Frontal cortex (tissue), 4 donors: Measurements from ENCODE around the gene WWC1. TPM values are rescaled to one million over a fixed set of nuclear protein-coding genes. Genes with fewer than 3 reads are reported as not detected.

Experiments
- DNase-seq, 2 donors: peaks; one replicate each; pipeline ENCODE4 v3.0.0; 2012; ENCODE audit warnings: low spot score in 2 of 2
- FAIRE-seq: peaks from 2 replicates; lab custom pipeline; 2012; peaks lifted over from hg19 to GRCh38; lab: Jason Lieb, UNC
- total RNA-seq: library from RNA; depleted of rRNA; stranded (reverse); fragments of >200 nt; gene quantifications from one replicate; pipeline ENCODE4 v1.2.3, GENCODE V29; 2014
- donor health status: control.
- donor health status: control.
- donor health status: control.

The WWC1 gene
- total RNA-seq, 1 donor from 2014 or later, result 78.3 TPM

DNA sequence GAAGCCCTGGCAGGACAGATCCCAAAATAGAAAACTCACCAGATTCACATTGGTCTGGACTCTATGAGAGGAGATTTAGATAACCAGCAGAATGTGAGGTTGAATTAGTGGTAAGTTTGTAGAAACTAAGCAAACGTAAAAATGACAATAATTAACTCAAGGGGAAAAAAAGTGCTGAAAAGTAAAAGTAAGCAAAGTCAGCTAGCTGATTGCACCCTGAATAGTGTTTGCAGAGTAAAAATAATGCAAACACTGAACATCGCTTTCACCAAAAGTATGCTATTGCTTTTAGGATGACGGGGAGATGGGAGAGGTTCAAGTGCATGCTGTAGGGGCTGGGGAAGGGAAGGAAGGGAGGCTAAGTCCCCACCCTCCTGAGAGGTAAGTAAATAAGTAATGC, 102.3 kb downstream of the WWC1 start:
- DNase-seq (no peak), FAIRE-seq (no peak)

GRCh38 chr5:168400429-168401220, 109.2 kb downstream of the WWC1 start:
- no peak for DNase-seq
- no peak for FAIRE-seq

DNA sequence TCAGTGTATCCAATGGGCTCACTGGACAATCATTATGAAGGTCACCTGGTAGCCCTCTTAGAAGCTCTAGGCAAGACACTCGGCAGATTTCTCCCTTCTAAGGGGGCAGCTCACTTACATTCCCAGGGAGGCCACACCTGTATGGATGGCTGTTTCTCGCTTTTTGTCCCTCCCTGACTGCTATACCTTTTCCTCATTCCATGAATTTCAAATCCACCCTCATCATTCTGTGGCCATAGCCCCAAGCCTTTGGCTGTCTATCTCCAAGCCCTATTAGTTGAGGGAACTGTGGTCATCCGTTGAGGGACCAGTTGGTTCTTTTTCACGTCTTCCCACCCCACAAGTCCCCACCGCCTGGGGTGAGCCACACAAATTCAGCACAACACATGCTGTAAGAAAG, 109.8 kb downstream of the WWC1 start:
- no peak for DNase-seq
- FAIRE-seq, result no peak

- DNase-seq (no peak), FAIRE-seq (no peak)
Measured at GRCh38 chr5:168401880-168402279, 110.4 kb downstream of the WWC1 start.

GRCh38 chr5:168404365-168404764, 112.9 kb downstream of the WWC1 start:
- DNase-seq (peak in 1 of 2 donors; percentile 29), FAIRE-seq (no peak)

- FAIRE-seq (no peak), DNase-seq (no peak)
Measured at GRCh38 chr5:168407211-168407610, 115.8 kb downstream of the WWC1 start.

GRCh38 chr5:168408561-168409305, 117.3 kb downstream of the WWC1 start:
- no peak for DNase-seq
- FAIRE-seq, result no peak

- DNase-seq, result peak in 1 of 2 donors; percentile 29
- FAIRE-seq, result no peak
Measured at GRCh38 chr5:168409591-168410458, 118.4 kb downstream of the WWC1 start.

GRCh38 chr5:168411871-168412270, 120.4 kb downstream of the WWC1 start:
- no peak for DNase-seq
- no peak for FAIRE-seq

DNA sequence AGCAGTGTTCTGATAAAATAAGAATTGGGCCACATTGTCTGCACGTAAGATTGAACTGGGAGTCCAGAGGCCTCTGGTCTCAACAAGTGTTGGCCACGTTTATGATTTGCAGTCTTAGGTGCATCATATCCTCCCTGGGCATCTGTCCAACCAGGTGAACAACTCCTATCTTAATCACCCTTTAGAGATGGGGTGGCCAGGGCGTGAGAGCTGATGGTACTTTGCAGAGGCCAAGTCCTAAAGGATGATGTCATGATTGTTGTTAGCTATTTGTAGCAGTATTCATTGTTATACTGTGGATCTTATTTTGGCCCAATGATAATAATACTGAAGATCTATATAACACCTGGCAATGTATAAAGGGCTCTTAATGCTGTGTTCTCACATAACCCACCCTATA, 121.6 kb downstream of the WWC1 start:
- no peak for DNase-seq
- no peak for FAIRE-seq

DNA sequence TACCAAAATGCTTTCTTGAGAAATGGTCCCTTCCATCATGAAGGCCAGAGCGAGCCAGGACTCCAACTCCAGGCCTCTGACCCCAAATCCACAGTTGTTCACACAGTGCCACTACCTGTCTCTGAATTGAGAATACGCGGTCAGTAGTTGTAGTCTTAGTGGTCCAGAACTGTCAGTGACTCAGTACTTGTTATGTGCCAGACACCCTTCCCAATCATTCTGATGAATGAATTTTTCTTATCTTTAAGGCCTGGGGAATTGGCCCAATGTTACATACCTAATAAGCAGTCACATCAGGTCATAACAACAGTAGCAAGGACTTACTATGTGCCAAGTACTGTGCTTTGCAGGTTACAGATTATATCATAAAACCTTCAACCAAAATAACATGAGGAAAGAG, 122.2 kb downstream of the WWC1 start:
- DNase-seq (no peak), FAIRE-seq (no peak)

- FAIRE-seq (no peak), DNase-seq (no peak)
Measured at GRCh38 chr5:168415401-168415800, 124.0 kb downstream of the WWC1 start.

DNA sequence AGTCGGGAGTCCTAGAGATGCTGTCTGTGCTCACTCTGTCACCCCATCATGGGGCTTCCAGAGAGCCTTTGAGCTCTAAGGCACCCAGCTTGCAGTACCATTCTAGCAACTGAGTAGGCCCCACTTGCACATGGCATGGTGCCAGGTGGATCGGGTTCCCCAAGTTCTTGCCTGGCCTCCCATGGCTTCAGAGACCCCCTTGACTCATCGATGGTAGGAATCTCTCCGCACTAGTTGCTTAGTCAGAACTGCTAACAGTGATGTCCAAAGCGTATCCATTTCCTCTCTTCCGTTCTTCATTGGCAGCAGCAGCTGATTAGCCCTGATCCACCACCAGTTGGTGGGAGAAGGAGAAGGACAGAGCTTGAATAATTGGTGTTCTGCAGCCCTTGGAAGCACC, 124.5 kb downstream of the WWC1 start:
- DNase-seq (no peak), FAIRE-seq (no peak)

DNA sequence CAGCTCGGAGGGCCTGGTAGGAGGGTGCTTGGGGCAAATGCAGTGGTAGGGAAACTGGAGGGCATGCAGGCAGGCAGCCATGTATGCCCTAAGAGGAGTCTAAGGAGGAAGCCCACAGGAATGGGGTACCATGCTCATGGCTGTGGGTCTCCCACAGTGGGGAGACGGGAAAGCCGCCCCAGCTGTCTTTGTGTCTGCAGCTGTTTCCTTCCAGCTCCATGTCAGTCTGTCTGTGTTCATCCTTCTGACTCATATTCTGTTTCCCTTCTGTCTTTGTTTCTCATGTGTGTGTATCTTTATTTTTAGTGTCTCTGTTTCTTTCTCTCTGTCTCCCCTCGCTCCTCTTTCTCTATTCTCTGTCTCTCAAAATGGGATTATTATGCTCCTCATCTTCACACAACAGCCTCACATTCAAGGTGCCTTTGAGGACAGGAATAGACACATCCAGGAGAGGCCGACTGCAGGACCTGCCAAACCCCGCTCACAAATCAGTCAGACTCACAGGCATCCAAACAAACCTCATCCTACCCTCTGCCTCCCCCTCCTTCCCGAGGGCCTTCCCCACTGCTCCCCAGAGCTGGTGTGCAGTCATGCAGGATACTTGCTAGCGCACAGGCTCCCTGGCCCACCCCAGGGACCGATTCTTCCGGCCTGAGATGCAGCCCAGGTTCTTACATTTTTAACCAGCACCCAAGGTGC, 126.4 kb downstream of the WWC1 start:
- FAIRE-seq, result no peak
- no peak for DNase-seq

- DNase-seq (no peak), FAIRE-seq (no peak)
Measured at GRCh38 chr5:168420461-168420860, 129.0 kb downstream of the WWC1 start.

DNA sequence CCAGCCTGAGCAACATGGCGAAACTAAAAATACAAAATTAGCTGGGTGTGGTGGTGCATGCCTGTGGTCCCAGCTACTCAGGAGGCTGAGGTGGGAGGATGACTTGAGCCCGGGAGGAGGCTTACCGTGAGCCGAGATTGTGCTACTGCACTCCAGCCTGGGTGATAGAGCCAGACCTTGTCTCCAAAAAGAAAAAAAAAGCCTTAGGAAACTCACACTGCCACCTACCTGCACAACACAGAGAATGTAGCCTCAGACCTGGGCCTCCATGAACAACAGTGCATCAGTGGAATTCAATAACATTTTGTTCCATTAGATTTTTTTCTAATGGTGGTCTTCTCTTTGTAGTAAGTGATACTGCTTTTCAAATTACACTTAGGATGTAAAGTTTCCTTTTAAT, 131.0 kb downstream of the WWC1 start:
- no peak for FAIRE-seq

DNA sequence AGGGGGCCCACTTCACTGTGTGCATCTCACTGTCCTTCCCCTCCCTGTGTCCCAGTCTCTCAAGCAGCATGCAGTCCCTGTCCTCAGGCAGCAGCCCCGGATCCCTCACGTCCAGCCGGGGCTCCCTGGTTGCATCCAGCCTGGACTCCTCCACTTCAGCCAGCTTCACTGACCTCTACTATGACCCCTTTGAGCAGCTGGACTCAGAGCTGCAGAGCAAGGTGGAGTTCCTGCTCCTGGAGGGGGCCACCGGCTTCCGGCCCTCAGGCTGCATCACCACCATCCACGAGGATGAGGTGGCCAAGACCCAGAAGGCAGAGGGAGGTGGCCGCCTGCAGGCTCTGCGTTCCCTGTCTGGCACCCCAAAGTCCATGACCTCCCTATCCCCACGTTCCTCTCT, 132.0 kb downstream of the WWC1 start:
- FAIRE-seq (no peak), DNase-seq (no peak)

More for the DNA sequence above, 131.0 kb downstream of the WWC1 start:
- no peak for DNase-seq

GRCh38 chr5:168423971-168424370, 132.5 kb downstream of the WWC1 start:
- DNase-seq (no peak), FAIRE-seq (no peak)

DNA sequence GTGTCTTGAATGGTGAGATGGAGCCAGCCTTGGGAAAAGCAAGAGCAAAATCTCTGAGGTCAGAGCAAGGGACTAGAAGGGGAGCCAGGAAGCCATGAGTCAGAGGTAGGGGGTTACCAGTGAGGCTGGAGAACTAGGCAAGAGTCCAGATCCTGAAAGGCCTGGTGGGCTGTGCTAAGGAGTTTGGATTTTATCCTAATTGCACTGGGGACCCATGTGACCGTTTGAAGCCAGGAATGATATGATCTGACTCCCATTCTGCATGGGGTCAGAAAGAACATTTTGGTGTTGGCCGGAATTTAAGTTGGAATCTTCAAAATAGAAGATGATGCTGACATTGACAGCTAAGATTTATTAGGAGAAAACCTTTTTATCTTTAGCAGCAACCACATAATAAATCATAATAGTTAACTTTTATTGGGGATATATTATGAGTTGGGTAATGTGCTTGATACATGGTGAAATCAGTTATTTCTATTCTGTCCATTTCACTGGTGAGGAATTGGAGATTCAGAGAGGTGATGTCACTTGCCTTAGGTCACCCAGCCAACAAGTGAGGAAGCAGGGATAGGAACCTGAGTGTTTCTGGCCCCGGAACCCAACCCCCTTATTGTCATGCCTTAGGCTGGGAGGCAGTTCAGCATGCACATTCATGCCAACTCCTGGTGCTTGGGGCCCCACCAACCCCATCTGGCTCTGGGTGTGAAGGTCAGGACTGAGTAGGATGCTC, 133.3 kb downstream of the WWC1 start:
- DNase-seq (no peak), FAIRE-seq (no peak)
